Activated naive CD8-positive, alpha-beta T cell treated with anti-CD3 and anti-CD28 coated beads, Interleukin-2, amount 10 ng/mL, durations not matched to agents 7 days and 5 days (primary cell): ENCODE results near the gene VCPKMT. TPM values are rescaled to one million over a fixed set of nuclear protein-coding genes. Genes with fewer than 3 reads are reported as not detected.

Experiments used
- ATAC-seq: fragments of 150-1000 bp; cut with Tn5 transposase; one replicate; pipeline ENCODE4 v1.10.0; 2021; ENCODE audit warnings: low read depth, moderate library complexity
- POLR2A ChIA-PET: fragments of 350-600 bp; sonication (Branson Sonifier 250); formaldehyde crosslinking; loops from one replicate; lab custom pipeline; 2021; ENCODE audit warnings: antibody characterized with exemption; lab: Charles Lee
- DNase-seq: peaks from one replicate; pipeline ENCODE4 v3.0.0; 2021
- H3K27ac Mint-ChIP-seq: one replicate; pipeline ENCODE4 v1.8.0; 2022; ENCODE audit warnings: mild to moderate bottlenecking, mixed read lengths
- H3K27me3 Mint-ChIP-seq: one replicate; pipeline ENCODE4 v1.8.0; 2022; ENCODE audit warnings: mild to moderate bottlenecking, moderate library complexity, mixed read lengths
- H3K36me3 Mint-ChIP-seq: one replicate; pipeline ENCODE4 v1.8.0; 2021; ENCODE audit warnings: mild to moderate bottlenecking, mixed read lengths
- H3K4me1 Mint-ChIP-seq: one replicate; pipeline ENCODE4 v1.8.0; 2021; ENCODE audit warnings: mixed read lengths
- H3K4me3 Mint-ChIP-seq: one replicate; pipeline ENCODE4 v1.8.0; 2022; ENCODE audit warnings: mild to moderate bottlenecking, moderate library complexity, mixed read lengths
- H3K9me3 Mint-ChIP-seq: one replicate; pipeline ENCODE4 v1.8.0; 2021; ENCODE audit warnings: mixed read lengths
- total RNA-seq, 2 experiments: library from RNA; stranded (reverse); gene quantifications; one replicate each; pipeline ENCODE4 v1.2.3, GENCODE V29; 2021

VCPKMT gene
- 10 to 100 TPM; 12.9 to 14.9 TPM for total RNA-seq

DNA sequence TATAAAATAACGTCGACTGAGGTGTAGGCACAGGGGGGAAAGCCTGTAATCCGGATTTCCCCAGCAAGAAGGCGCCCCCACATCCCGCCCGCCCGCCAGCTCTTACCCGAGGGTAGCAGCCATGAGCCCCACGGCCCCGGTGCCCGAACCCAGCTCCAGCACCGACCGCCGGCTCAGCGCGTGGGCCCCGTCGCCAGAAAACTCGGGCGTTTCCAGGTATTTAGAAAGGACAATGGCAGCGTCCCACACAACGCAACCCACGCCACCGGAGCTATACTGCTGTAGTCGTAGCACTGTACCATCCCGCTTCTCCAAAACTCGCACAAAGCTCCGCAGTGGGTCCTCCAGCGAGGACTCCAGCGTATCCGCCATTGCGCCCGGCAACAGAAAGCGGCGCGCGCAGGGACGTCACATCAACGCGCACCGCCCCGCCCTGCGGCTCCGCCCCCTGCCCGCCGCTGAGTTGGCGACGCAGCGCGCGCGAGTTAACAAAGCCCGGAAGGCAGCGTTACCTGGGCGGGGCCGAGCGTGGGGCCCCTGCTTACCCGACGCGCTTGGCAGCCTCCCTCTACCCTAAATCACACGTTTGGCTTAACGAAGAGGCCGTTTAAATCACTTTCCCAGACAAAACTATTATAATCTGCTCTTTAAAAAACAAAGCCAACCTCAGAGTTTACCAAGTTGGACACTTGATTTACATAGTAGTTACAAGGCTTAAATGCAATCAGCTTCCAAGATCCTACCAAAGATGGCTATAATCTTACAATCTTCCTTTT, at the start of gene VCPKMT:
VCPKMT (minus strand) TSS at position 392 of the 776 bp plus-strand sequence; CDS start at position 372, 20 bp downstream.
- DNase-seq = peak; percentile 99
- Mint-ChIP-seq H3K27ac (peak within 1 kb of the TSS; percentile 99), H3K4me1 (peaks cover 25% of the 10 kb centered on the region), H3K4me3 (peak within 1 kb of the TSS; percentile 97), H3K36me3 (peaks cover 10% of the 10 kb centered on the region), H3K9me3 (no peaks in the 10 kb centered on the region), H3K27me3 (no peaks in the 10 kb centered on the region)
- POLR2A ChIA-PET = interaction anchor here (0.6 to 3.2 kb wide), 19 partner anchors 9 to 482 kb away, joined by 3 to 29 read pairs (median 5); partner anchors contain the start of genes ARF6, CDKL1, KLHDC2 and NEMF
- peak; percentile 98 for ATAC-seq

- ATAC-seq (no peak), DNase-seq (no peak)
- Mint-ChIP-seq H3K27me3 (no peaks in the 10 kb centered on the region), H3K9me3 (no peaks in the 10 kb centered on the region), H3K27ac (no peak overlapping the region), H3K4me1 (no peaks in the 10 kb centered on the region), H3K36me3 (peaks cover 16% of the 10 kb centered on the region), H3K4me3 (no peak overlapping the region)
- POLR2A ChIA-PET = no interaction called here
Measured at GRCh38 chr14:50156111-50156510, 39.7 kb upstream of the VCPKMT start.

GRCh38 chr14:50148799-50149198, 32.4 kb upstream of the VCPKMT start:
- Mint-ChIP-seq H3K4me1 (no peaks in the 10 kb centered on the region), H3K27me3 (no peaks in the 10 kb centered on the region), H3K36me3 (peaks cover 15% of the 10 kb centered on the region), H3K4me3 (no peak overlapping the region), H3K27ac (no peak overlapping the region), H3K9me3 (no peaks in the 10 kb centered on the region)
- POLR2A ChIA-PET = interaction anchor here (0.6 kb wide), 1 partner anchor 441 kb away, joined by 3 read pairs; no protein-coding TSS in a partner anchor
- no peak for ATAC-seq
- no peak for DNase-seq

GRCh38 chr14:50139192-50139591, 22.8 kb upstream of the VCPKMT start:
- no peaks in the 10 kb centered on the region for H3K36me3 Mint-ChIP-seq
- no peaks in the 10 kb centered on the region for H3K9me3 Mint-ChIP-seq
- no peak overlapping the region for H3K4me3 Mint-ChIP-seq
- no peaks in the 10 kb centered on the region for H3K4me1 Mint-ChIP-seq
- DNase-seq (no peak), ATAC-seq (no peak)
- no peaks in the 10 kb centered on the region for H3K27me3 Mint-ChIP-seq
- POLR2A ChIA-PET = no interaction called here
- no peak overlapping the region for H3K27ac Mint-ChIP-seq

GRCh38 chr14:50127802-50128201, 11.4 kb upstream of the VCPKMT start:
- Mint-ChIP-seq H3K4me1 (peaks cover 9% of the 10 kb centered on the region), H3K36me3 (peaks cover 35% of the 10 kb centered on the region), H3K9me3 (peaks cover 6% of the 10 kb centered on the region), H3K27me3 (no peaks in the 10 kb centered on the region), H3K4me3 (no peak overlapping the region), H3K27ac (no peak overlapping the region)
- POLR2A ChIA-PET = interaction anchor here (1.0 kb wide), 1 partner anchor 11 kb away, joined by 3 read pairs; the partner anchor contains the start of gene VCPKMT
- DNase-seq = no peak
- ATAC-seq = no peak

- Mint-ChIP-seq H3K36me3 (peaks cover 20% of the 10 kb centered on the region), H3K4me3 (no peak overlapping the region), H3K4me1 (peaks cover 3% of the 10 kb centered on the region), H3K27me3 (no peaks in the 10 kb centered on the region), H3K9me3 (no peaks in the 10 kb centered on the region), H3K27ac (no peak overlapping the region)
- POLR2A ChIA-PET = no interaction called here
- DNase-seq (no peak), ATAC-seq (no peak)
Measured at GRCh38 chr14:50123062-50123461, 6.7 kb upstream of the VCPKMT start.

GRCh38 chr14:50122291-50122690, 5.9 kb upstream of the VCPKMT start:
- DNase-seq (no peak), ATAC-seq (no peak)
- H3K27ac Mint-ChIP-seq = no peak overlapping the region
- H3K36me3 Mint-ChIP-seq = peaks cover 20% of the 10 kb centered on the region
- POLR2A ChIA-PET = no interaction called here
- H3K9me3 Mint-ChIP-seq = no peaks in the 10 kb centered on the region
- H3K27me3 Mint-ChIP-seq = no peaks in the 10 kb centered on the region
- H3K4me1 Mint-ChIP-seq = peaks cover 3% of the 10 kb centered on the region
- H3K4me3 Mint-ChIP-seq = no peak overlapping the region

GRCh38 chr14:50121486-50121885, 5.1 kb upstream of the VCPKMT start:
- DNase-seq = no peak
- H3K4me3 Mint-ChIP-seq = no peak overlapping the region
- ATAC-seq = no peak

GRCh38 chr14:50117456-50117855, 1.1 kb upstream of the VCPKMT start:
- DNase-seq = no peak
- Mint-ChIP-seq H3K27ac (no peak overlapping the region), H3K9me3 (no peaks in the 10 kb centered on the region), H3K36me3 (peaks cover 10% of the 10 kb centered on the region), H3K27me3 (no peaks in the 10 kb centered on the region), H3K4me3 (no peak overlapping the region), H3K4me1 (peaks cover 25% of the 10 kb centered on the region)
- ATAC-seq = no peak
- POLR2A ChIA-PET = interaction anchor here (1.2 to 3.2 kb wide), 9 partner anchors 117 to 483 kb away, joined by 3 to 29 read pairs (median 7); partner anchors contain the start of genes CDKL1, KLHDC2 and NEMF

More at GRCh38 chr14:50121486-50121885, 5.1 kb upstream of the VCPKMT start:
- no peaks in the 10 kb centered on the region for H3K27me3 Mint-ChIP-seq
- H3K4me1 Mint-ChIP-seq = peaks cover 7% of the 10 kb centered on the region
- H3K27ac Mint-ChIP-seq = no peak overlapping the region
- POLR2A ChIA-PET = no interaction called here
- no peaks in the 10 kb centered on the region for H3K9me3 Mint-ChIP-seq
- H3K36me3 Mint-ChIP-seq = peaks cover 19% of the 10 kb centered on the region

DNA sequence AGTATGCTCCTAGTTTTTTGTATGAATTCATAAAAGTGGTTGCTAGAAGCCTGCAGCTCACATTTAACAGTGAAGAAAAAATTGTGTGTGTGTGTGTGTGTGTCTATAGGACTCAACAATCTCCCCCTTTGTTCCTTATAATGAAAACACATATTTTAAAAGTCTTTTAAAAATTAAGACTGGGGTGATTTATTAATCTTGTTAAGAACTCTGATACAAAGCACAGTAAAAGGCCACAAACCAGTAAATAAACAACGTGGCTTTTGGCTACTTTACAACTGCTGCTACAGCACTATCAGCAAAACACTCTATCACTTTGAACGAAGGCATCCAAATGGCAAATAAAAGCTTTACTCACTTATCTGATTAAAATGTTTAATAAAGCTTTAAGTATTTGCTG, 594 bp upstream of the VCPKMT start:
- DNase-seq (no peak), ATAC-seq (no peak)
- Mint-ChIP-seq H3K4me3 (peak overlapping the region; percentile 97), H3K4me1 (peaks cover 25% of the 10 kb centered on the region), H3K27ac (peak overlapping the region; percentile 99), H3K9me3 (no peaks in the 10 kb centered on the region), H3K36me3 (peaks cover 10% of the 10 kb centered on the region), H3K27me3 (no peaks in the 10 kb centered on the region)
- POLR2A ChIA-PET = interaction anchor here (0.6 to 3.2 kb wide), 18 partner anchors 9 to 483 kb away, joined by 3 to 29 read pairs (median 5); partner anchors contain the start of genes ARF6, CDKL1, KLHDC2 and NEMF

DNA sequence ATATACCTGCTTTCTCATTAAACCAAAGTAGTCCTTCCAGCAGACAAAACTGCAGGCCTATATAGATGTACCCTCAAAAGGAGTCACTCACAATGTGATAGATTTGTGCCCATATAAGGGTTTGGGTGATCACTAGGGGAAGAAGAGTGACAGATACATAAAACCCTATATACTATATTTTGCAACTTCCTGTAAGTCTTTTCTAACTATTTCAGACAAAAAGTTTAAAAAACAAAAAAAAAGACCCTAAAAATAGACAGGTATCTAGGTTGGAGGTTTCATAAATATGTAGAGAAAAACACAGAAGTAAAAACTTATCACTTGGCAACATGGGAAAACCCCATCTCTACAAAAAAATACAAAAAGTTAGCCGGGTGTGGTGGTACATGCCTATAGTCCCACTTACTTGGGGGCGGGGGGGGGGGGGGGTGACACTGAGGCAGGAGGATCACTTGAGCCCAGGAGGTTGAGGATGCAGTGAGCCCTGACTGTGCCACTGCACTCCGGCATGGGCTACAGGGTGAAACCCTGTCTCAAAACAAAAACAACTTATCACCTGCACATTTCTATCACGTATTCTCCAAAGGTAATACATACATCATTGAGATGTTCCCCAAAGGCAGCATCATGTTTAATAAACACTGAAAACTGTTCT, 2.9 kb downstream of the VCPKMT start:
- POLR2A ChIA-PET = interaction anchor here (1.0 kb wide), 1 partner anchor 251 kb away, joined by 9 read pairs; no protein-coding TSS in a partner anchor
- Mint-ChIP-seq H3K4me1 (peaks cover 29% of the 10 kb centered on the region), H3K9me3 (no peaks in the 10 kb centered on the region), H3K27ac (peak overlapping the region; percentile 36), H3K27me3 (no peaks in the 10 kb centered on the region), H3K4me3 (peak overlapping the region; percentile 47), H3K36me3 (peaks cover 15% of the 10 kb centered on the region)
- no peak for DNase-seq
- ATAC-seq = no peak

- Mint-ChIP-seq H3K4me1 (peaks cover 23% of the 10 kb centered on the region), H3K9me3 (no peaks in the 10 kb centered on the region), H3K4me3 (no peak overlapping the region), H3K27me3 (no peaks in the 10 kb centered on the region), H3K36me3 (peaks cover 10% of the 10 kb centered on the region), H3K27ac (no peak overlapping the region)
- ATAC-seq (no peak), DNase-seq (no peak)
- POLR2A ChIA-PET = no interaction called here
Measured at GRCh38 chr14:50110323-50111037, 5.9 kb downstream of the VCPKMT start.

- no peak overlapping the region for H3K27ac Mint-ChIP-seq
- peaks cover 18% of the 10 kb centered on the region for H3K4me1 Mint-ChIP-seq
- no peaks in the 10 kb centered on the region for H3K9me3 Mint-ChIP-seq
- DNase-seq = no peak
- no peak overlapping the region for H3K4me3 Mint-ChIP-seq
- no peaks in the 10 kb centered on the region for H3K27me3 Mint-ChIP-seq
- H3K36me3 Mint-ChIP-seq = peaks cover 10% of the 10 kb centered on the region
- no peak for ATAC-seq
- POLR2A ChIA-PET = interaction anchor here (0.6 kb wide), 1 partner anchor 515 kb away, joined by 3 read pairs; no protein-coding TSS in a partner anchor
Measured at GRCh38 chr14:50109342-50109741, 7.0 kb downstream of the VCPKMT start.
